ENCODE measurements around the gene SS18L1. TPM values are rescaled to one million over a fixed set of nuclear protein-coding genes. Genes with fewer than 3 reads are reported as not detected.
A peak's percentile ranks its signal among the peaks of the same experiment; 100 is the strongest.

The SS18L1 gene
- total and polyA plus RNA-seq, 10 of the 15 experiments (the other 5 are each of a cell fraction or from before 2014, with no cell fraction given): 1.8 to 20.0 (median 6.6) TPM

- H3K27me3 ChIP-seq (replicated peaks in 1 of 2; ENCODE audit: control insufficient read depth in 2 of 2, insufficient read depth in 2 of 2, low read length in 1 of 2): no peaks in the 10 kb centered on the region
- peaks cover 8% of the 10 kb centered on the region for H3K4me1 ChIP-seq (ENCODE audit: control insufficient read depth, insufficient read depth, low read length)
- H3K9me3 ChIP-seq (replicated peaks; ENCODE audit: control insufficient read depth, insufficient read depth, low read length): no peaks in the 10 kb centered on the region
- no peak overlapping the region for H3K4me2 ChIP-seq (ENCODE audit: control insufficient read depth, insufficient read depth)
- H3K9ac ChIP-seq (ENCODE audit: control insufficient read depth, insufficient read depth, low read length): no peak overlapping the region
- SMC1A ChIA-PET (ENCODE audit: uncharacterized antibody, unreplicated experiment): interaction anchor here (1.0 to 1.9 kb wide), 5 partner anchors 9 to 128 kb away, joined by 3 to 9 read pairs (median 4); no protein-coding TSS in a partner anchor
- intact Hi-C loops (cut with micrococcal nuclease; ENCODE audit: unreplicated experiment) (loop anchor here (2.0 kb wide), 1 partner anchor 126 kb away; no protein-coding TSS in a partner anchor), in situ Hi-C loops (cut with MboI) (no loop called here)
- RAD21 ChIA-PET (ENCODE audit: unreplicated experiment): interaction anchor here (1.1 to 3.3 kb wide), 2 partner anchors 46 to 125 kb away, joined by 3 to 18 read pairs; no protein-coding TSS in a partner anchor
- CTCF ChIA-PET: interaction anchor here (1.4 to 3.5 kb wide), 4 partner anchors 11 to 125 kb away, joined by 3 to 35 read pairs (median 14); partner anchors contain the start of gene LSM14B
- WGBS (ENCODE audit: insufficient coverage, insufficient replicate concordance, low lambda C conversion rate, missing lambda C conversion rate): 42% methylated on average over 8 of the region's 8 CpGs
- no peak overlapping the region for H3K27ac ChIP-seq (ENCODE audit: control insufficient read depth, insufficient read depth)
- H3K4me3 ChIP-seq: no peak overlapping the region
- no TSS peak for BruUV-seq (replicated peaks)
- FAIRE-seq (peak; percentile 27), DNase-seq (ENCODE audit: low read depth, low spot score) (no peak), ATAC-seq (peak; percentile 78)
- POLR2A ChIA-PET: no interaction called here
- H3K36me3 ChIP-seq (ENCODE audit: control insufficient read depth in 2 of 2, insufficient read depth in 2 of 2, low read length in 1 of 2): peaks cover 52% of the 10 kb centered on the region in 2 experiments
- no peak overlapping the region for H2AFZ ChIP-seq (ENCODE audit: control insufficient read depth, low read depth, low read length)
- peaks cover 26% of the 10 kb centered on the region for H3K79me2 ChIP-seq (ENCODE audit: control insufficient read depth, insufficient read depth, low read length)
- H4K20me1 ChIP-seq (ENCODE audit: control insufficient read depth, insufficient read depth): peaks cover 16% of the 10 kb centered on the region
- TF ChIP-seq RAD21 (IDR thresholded peaks at IDR 0.05; ENCODE audit: insufficient read depth, low read depth, low read length): peak; percentile 69
- TF ChIP-seq ZBTB11 (CRISPR knock-in tag; IDR thresholded peaks at IDR 0.05): no peak
- no peak for TF ChIP-seq USF2 (IDR thresholded peaks at IDR 0.05; ENCODE audit: borderline replicate concordance, low read depth, low read length)
- no peak for TF ChIP-seq MLLT1 (IDR thresholded peaks at IDR 0.05)
- no peak for TF ChIP-seq SKIL (IDR thresholded peaks at IDR 0.05; ENCODE audit: low read depth, poor library complexity, severe bottlenecking)
- 0 out of 2 replicates have a peak, but pooled peaks have one; percentile 11 for TF ChIP-seq MAX (IDR thresholded peaks at IDR 0.05; ENCODE audit: low read depth, low read length)
- TF ChIP-seq SMC3 (IDR thresholded peaks at IDR 0.05; ENCODE audit: borderline replicate concordance, low read length): peak; percentile 78
- peak; percentile 59; the same call in 1 of the 2 replicates for TF ChIP-seq YY1 (IDR thresholded peaks at IDR 0.05; ENCODE audit: low read depth, low read length)
- no peak for TF ChIP-seq RAD51 (IDR thresholded peaks at IDR 0.05)
- TF ChIP-seq ELK1 (IDR thresholded peaks at IDR 0.05; ENCODE audit: low read depth, low read length): no peak
- TF ChIP-seq RUNX3 (IDR thresholded peaks at IDR 0.05; ENCODE audit: low read length): no peak; the same call in 1 of the 2 replicates
- TF ChIP-seq GATAD2B (conservative IDR thresholded peaks at IDR 0.05; ENCODE audit: low read depth): no peak
Observed at GRCh38 chr20:62136283-62137091, 7.1 kb upstream of the SS18L1 start.
